Measurements from ENCODE around the gene ANKRD53. TPM values are rescaled to one million over a fixed set of nuclear protein-coding genes. Genes with fewer than 3 reads are reported as not detected.
A peak's percentile ranks its signal among the peaks of the same experiment; 100 is the strongest.
"Not testable (repeated sequence)": the region's sequence is repeated elsewhere in the genome, so short reads cannot be mapped to it uniquely, and the experiment has no call there.

ANKRD53 gene
- total RNA-seq, 1 experiment from 2014 or later: not detected

DNA sequence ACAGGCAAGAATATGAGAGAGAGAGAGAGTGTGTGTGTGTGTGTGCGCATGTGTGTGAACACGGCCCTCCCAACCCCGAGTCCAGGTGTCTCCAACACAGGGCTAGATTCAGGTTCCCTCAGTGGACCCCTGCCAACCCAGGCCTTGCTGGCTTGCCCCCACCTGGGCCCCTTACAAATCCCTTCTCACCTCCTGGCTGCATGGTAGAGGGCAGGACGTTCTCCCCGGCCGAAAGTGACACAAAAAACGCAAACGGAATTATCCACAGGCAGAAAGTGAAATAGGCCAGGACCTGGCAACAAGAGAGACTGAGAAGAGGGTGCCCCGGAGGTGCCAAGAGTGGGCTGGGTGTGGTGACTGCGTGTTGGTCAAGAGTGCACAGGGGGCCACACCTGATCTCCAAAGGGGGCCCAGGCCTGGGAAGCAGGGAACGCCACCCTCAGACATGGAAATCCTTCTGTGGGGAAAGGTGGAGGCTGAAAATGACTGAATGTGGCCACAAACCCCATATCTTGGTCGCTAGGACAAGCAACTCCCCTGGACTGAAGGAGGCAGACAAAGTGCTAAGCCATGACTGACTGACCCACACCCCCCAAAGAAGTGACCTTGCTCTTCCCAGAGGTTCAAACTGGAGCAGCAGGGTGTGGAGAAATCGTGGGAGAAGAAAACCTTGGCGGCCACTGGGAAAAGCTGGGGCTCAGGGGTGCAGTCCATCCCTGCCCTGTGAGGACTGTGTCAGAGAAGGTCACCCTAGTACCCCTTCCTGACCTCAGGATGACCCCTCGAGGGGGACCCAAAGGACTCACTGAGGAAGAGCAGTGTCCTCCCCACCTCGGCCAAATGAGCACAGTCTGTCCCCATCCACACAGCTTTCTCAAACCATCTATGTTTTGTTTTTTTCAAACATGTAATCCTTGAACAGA lies 10.6 kb downstream of the ANKRD53 start:
- DNase-seq (ENCODE audit: low read depth): no peak

DNA sequence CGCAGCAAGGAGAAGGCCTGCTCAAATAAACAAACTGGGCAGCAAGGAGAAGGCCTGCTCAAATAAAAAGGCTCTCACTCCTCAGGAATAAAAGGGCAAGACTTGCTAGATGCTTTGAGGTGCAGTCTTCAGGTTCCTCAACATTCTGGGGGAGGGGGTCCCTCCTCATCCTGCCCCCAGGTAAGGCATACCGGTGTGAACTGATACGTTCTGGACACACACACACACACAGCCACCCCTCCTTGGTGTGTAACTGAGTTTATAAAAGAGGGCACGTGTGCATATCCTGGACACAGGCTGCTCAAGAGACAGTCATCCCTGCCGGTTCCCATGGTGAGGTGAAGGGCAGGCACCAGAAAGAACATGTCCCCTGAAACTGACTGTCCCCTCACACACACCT lies 11.8 kb downstream of the ANKRD53 start:
- no peak for DNase-seq (ENCODE audit: low read depth)

- no peak for DNase-seq (ENCODE audit: low read depth)
Measured at GRCh38 chr2:70991142-70991541, 12.7 kb downstream of the ANKRD53 start.

DNA sequence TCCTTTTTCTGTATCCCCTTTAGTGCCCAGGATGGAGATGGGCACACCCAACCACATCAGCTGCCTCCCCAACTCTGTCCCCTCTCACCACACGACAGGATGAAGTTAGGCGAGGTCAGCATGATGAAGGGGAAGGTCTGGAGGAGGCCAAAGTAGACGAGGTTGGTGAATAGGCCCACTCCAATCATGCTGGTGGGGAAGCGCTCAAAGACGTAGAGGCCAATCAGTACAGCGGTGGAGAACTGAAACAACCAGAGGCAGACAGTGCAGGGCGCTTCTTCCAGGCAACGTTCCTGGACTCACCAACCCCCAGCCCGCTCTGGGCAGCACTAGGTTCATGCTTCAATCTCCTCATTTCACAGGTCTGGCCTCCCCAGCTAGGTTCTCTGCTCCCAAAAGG lies 13.3 kb downstream of the ANKRD53 start:
- DNase-seq (ENCODE audit: low read depth): no peak

- DNase-seq (ENCODE audit: low read depth): no peak
Measured at GRCh38 chr2:70992945-70993853, 14.8 kb downstream of the ANKRD53 start.

GRCh38 chr2:70994009-70994698 lies 15.7 kb downstream of the ANKRD53 start:
- peak; percentile 25 for DNase-seq (ENCODE audit: low read depth)

GRCh38 chr2:70994699-70995425 lies 16.4 kb downstream of the ANKRD53 start, which contains the start of gene TEX261:
TSS of gene TEX261 (minus strand) at chr2:70994873. CDS start at chr2:70994757, 116 bp downstream.
- DNase-seq (ENCODE audit: low read depth): peak; percentile 93

DNA sequence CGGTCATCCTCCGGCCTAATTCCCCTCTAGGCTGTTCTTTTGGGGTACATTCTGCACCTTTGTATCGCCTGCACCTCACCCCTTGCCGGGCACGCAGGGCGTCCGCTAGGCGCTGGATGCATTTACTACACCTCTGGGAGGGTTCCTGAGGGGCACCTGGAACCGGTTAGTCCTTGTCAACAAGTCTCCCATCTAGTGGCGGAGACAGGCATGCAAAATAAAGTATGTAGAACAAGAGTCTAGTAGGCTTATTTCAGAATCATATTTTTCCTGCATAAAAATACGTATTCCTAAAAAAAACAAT lies 16.9 kb downstream of the ANKRD53 start:
- peak; percentile 29 for DNase-seq (ENCODE audit: low read depth)

DNA sequence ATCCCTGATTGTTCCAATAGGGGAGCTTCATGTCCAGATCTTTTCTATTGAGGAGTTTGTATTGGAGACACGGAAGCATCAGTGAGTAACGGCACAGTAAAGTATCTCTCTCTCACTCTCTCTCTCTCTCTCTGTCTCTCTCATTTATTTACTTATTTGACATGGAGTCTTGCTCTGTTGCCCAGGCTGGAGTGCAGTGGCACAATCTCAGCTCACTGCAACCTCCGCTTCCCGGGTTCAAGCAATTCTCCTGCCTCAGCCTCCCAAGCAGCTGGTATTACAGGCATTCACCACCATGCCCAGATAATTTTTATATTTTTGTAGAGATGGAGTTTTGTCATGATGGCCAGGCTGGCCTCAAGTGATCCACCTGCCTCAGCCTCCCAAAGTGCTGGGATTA lies 20.5 kb downstream of the ANKRD53 start:
- DNase-seq (ENCODE audit: low read depth): not testable (repeated sequence)

DNA sequence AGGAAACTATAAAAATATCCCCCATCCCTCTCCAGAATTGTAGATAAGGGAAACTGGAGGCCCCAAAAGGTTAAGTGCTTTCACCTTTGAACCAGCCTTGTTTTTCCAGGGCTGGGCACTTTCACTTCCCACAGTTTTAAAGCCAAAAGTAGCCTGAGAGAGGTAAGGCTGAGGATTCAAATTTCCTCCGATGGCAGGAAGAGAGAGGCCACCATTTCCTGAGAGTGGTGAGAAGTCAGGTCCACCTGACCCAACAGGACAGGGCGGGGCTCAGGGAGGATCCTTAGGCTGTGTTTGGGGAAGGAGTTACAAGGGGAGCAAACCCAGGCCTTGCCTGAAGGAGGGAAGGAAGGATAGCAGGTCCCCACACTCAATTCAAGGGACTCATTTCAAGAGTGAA lies 20.9 kb downstream of the ANKRD53 start:
- no peak for DNase-seq (ENCODE audit: low read depth)

DNA sequence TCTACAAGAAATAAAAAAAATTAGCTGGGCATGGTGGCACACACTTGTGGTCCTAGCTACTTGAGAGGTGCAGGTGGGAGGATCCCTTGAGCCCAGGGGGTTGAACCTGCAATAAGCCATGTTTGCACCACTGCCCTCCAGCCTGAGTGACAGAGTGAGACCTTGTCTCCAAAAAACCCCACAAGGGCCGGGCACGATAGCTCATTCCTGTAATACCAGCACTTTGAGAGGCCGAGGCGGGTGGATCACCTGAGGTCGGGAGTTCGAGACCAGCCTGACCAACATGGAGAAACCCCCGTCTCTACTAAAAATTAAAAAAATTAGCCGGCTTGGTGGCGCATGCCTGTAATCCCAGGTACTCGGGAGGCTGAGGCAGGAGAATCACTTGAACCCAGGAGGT lies 21.5 kb downstream of the ANKRD53 start:
- DNase-seq (ENCODE audit: low read depth): not testable (repeated sequence)

- peak; percentile 74 for DNase-seq (ENCODE audit: low read depth)
Measured at GRCh38 chr2:71000780-71001591, 22.6 kb downstream of the ANKRD53 start.

DNA sequence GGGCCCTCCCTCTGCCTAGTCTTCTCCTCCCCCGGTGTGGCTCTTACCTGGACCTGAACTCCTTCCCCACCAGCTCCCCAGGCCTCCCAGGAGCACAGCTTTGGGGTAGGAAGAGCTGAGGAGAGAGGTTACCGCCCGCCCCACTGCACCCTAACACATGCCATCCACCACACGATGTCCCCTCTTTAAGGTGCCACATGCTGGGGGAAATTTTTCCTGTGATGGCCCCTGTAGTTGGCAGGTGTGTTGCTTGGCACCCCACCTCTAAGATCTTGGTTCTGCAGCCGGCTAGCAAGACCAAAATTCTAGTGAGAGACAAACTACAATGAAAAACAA lies 23.1 kb downstream of the ANKRD53 start:
- no peak for DNase-seq (ENCODE audit: low read depth)

- DNase-seq (ENCODE audit: low read depth): no peak
Measured at GRCh38 chr2:71001981-71002570, 23.6 kb downstream of the ANKRD53 start.

DNA sequence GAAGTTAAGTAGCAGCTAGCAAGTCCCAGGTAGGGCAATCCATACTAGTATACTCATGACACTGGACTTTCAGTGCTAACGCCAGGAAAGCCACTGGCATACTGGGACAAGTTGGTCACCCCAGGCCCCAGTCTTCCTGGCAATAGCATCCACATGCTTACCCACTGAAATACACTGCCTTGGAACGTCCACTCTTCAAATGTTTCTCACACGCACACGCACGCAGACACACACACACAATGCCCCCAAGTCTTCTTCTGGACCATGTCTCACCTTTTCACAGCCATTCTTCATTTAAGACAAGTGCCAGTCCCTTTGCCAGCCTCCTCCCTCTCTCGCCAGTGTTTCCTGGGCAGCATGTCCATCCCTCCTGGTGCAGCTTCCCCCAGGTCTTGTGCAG lies 25.0 kb downstream of the ANKRD53 start:
- DNase-seq (ENCODE audit: low read depth): no peak

DNA sequence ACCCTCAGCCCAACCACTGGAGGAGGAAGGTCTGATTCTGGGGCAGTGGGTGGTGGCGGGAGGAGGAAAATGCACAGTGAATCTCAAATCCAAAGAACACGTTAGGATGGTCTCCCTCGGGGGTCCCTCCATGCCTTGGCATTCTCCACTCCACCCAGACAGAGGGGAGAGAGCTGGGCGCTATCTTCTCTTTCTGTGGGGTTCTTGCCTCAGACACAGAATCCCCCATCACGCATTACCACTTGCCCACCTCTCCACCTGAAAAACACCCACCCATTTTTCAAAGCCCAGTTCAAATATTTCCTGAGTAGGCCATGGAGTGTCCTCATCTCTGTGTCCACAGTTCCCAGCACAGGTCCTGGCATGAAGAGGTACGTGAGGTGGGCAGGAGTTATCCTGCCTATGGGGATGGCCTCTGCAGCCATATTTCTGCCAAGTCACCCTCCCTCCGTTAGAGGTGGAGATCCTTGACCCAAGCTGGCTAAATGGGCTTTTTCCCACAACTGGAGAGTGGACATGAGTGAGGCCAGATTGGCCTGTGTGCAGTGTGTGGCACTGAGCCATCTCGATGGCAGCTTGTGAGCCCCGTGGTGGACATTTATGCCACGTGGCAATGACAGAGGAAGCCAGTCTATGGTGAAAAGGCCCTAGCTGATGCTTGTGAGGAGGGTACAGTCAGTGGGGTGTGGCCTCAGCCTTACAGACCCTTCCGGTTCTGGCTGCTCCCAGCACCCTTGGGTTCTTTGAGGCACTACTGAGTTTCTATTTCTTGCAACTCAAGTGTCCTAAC lies 25.7 kb downstream of the ANKRD53 start:
- no peak for DNase-seq (ENCODE audit: low read depth)

DNA sequence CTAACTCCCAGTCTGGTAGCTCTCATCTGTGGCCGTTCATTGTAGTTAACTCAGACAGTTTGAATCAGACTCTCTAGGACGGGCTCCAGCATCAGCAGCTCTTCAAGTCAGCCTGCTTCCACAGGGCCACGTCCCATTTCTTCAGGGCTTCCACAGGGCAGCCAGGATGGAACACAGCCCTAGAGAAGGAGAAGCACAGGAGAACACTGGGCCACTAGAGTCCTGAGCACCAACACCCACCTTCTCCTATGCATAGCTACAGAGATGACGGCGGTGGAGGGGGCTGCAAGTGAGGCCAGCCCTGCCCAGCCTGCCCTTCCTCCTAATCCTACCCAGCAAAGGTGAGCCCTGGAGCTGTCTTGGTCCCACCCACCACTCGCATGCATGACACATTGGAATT lies 26.4 kb downstream of the ANKRD53 start:
- DNase-seq (ENCODE audit: low read depth): no peak

DNA sequence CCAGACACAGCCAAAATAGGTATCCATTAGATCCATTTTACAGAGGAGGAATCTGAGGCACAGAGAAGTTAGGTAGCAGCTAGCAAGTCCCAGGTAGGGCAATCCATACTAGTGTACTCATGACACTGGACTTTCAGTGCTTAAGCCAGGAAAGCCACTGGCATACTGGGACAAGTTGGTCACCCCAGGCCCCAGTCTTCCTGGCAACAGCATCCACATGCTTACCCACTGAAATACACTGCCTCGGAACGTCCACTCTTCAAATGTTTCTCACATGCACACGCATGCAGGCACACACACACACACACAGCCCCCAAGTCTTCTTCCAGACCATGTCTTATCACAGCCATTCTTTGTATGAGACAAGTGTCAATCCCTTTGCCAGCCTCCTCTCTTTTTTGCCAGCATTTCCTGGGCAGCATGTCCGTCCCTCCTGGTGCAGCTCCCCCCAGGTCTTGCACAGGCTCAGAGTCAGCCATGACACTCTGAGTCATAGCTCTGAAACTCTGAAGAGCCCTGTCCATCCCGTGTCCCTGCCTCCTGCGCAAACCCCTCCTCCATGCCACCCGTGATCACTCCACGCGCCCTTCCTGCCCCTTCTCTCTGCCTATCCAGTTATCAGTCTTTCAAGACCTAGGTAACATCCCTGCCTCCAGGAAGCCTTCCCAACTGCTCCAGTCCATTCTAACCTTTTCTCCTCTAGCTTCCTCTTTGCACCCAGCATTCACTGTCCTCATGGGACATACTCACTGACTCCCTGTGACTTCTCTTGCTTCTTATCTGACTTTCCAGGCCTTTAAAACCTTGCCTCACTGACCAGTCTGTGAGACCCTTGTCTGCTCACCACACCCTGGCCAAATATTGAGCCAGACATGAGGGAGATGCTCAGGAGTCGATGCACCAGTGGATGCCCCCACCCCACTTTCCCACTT lies 27.1 kb downstream of the ANKRD53 start:
- peak; percentile 23 for DNase-seq (ENCODE audit: low read depth)
